ENCODE measurements around the gene ANKRD11. TPM values are rescaled to one million over a fixed set of nuclear protein-coding genes. Genes with fewer than 3 reads are reported as not detected.
"Not testable (repeated sequence)": the region's sequence is repeated elsewhere in the genome, so short reads cannot be mapped to it uniquely, and the experiment has no call there.

The ANKRD11 gene
- polyA plus RNA-seq, 1 donor: 105 TPM

DNA sequence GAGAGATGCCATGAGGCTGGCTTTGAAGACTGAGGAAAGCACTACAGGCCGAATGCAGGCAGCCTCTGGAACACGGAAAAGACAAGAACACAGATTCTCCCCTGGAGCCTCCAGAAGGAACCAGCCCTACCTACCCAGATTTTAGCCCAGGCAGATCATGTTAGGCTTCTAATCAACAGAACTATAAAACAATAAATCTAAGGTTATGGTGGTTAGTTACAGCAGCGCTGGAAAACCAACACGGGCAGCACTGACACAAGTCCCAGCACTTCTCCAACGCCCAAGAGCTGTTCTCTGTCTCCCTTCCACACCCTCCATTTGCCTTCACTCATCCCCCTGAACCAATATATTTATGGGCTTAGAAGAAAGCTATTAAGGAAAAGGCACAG is 7.5 kb downstream of the ANKRD11 start:
- no peak for DNase-seq

DNA sequence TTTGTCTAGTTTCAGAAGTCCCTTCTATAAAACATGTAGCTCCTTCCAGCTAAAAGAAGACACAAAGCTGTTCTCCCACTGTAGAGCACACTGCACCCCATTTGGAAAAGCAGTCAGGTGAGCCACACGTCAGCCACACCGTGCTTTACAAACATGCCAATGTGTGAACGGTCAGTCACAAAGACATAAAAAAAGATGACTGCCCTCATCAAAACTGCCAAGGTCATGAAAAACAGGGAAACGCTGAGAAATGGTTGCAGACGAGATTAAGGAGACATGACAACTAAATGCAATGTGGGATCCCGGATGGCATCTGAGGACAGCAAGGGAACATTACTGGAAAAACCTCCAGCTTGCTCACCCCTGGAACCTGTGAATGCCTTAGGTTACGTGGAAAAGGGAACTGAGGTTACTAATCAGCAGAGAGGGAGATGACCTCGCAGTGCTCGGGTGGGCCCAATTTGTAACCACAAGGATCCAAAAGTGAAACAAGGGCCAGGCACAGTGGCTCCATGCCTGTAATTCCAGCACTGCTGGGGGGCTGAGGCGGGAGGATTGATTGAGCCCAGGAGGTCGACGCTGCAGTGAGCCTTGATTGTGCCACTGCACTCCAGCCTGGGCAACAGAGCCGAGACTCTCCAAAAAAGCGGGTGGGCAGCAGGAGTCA is 8.1 kb downstream of the ANKRD11 start:
- DNase-seq: no peak

DNA sequence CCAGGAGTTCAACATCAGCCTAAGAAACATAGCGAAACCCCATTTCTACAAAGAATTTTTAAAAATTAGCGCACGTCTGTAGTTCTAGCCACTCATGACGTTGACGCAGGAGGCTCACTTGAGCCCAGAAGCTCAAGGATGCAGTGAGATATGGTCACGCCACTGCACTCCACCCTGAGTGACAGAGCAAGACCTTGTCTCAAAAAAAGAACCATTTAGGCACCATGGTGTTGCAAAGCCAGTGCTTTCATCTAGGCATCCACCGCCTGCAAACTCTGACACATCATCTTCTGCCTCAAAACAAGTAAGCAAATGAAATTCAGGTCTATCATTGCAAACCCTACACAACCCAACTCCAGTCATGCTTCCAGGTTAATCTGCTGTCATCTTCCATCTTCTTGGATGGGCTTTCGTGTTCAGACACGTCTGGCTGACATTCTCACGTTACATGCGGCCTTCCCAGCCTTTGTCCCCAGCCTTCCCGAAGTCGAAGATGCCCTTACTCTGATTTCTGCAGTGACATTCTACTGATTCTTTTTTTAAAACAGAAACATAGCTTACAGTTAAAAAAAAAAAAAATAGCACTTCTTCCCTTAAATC is 8.9 kb downstream of the ANKRD11 start:
- no peak for DNase-seq

DNA sequence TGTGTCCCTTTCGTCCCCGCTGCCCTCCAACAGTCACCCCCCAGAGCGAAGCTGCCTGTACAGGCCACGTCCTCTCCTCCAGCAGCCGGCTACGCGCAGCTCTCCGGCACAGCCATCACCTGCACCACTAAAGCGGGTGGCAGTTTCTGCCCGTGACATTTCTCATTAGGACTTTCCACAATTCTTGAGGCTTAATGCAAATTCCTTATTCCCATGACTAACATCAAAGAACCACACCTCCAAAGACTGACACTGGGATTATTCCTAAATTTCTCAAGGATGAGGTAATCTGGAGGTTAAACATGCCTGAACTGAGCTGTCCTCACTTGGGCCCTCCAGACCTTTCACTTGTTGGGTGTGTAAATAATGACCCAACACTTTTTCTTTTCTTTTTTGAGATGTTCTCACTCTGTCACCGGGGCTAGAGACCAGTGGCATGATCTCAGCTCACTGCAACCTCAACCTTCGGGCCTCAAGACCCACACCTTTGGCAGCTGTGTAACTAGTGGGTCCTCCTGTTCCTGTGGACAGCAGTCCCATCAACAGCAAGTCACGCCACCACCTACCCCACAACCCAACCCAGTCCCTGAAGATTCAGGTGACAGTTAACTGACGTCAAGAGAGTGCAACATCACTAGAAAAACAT is 11.7 kb downstream of the ANKRD11 start:
- no peak for DNase-seq

DNA sequence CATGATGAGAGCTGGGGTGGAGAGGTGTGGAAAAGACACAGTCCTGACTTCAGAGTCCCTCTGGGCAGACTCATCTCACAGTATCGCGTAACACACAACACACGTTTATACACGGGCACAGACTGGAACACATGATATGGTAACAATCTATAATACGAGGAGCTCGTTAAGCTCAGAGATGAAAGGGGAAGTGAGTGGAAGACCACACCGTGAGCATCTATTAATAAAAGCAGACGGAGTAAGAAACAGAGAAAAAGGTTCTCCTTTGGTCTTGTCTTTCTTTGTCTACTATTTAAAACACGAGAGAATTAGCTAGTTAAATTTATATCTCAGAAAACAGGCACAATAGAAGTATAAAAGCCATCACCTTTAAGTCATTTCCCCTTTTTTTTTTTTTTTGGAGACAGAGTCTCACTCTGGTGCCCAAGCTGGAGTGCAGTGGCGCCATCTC is 13.5 kb downstream of the ANKRD11 start:
- no peak for DNase-seq

DNA sequence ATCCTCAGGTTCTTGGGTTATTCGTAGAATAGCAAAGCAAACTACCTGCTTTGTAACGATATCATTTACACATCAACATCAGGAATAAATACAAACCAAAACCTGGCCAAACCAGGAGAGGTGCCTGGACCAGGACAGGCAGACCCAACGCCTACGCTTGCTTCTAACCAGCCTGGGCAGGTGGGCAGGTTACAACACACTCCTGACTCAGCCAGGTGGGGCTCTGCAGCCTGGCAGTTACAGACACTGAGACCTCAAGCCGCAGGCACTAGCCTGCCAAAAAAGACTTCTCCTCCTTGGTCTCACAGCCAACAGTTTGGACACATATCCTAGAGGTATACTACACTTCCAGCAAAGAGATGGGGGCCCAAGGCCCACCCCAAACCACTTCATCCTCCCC is 14.0 kb downstream of the ANKRD11 start:
- DNase-seq: no peak

DNA sequence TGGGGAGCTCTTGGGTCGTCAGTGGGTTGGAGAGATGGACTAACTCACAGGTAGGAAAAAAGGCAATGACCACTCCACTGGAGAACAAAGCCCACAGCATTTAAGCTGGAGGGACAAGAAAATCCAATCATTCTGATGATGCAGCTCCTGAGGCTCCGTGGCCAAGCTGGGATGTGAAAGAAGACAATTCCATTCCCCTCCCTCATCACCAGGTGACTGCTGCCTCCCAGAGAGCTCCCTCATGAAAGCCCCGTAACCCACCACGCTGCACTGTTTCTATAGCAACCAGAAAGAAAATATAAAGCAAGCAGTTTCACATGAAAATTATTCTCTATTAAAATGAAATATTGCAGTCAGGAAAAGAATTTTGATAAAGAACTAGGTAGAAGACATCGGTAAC is 15.2 kb downstream of the ANKRD11 start:
- no peak for DNase-seq

DNA sequence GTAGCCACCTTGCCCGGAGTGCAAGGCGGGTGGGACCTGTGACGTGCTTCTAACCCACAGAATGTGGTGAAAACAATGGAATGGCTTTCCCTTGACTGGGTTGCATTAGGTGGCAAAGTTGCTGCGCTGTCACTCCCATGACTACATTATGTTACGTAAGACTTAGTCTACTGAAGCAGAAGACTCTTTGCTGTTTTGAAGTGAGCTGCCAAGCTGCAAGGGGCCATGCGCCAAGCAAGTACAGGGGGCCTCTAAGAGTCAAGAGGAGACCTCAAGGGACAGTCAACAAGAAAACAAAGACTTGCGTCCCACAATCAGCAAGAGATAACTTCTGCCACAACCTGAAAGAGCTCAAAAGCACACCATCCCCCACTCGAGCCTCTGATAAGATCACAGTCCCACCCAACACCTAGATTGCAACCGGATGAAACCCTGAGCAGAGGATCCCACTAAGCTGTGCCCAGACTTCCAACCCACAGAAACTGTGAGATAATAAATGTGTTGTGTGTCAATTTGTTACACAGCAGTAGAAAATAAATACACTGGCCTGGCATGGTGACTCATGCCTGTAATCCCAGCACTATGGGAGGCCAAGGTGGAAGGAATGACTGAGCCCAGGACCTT is 16.5 kb downstream of the ANKRD11 start:
- no peak for DNase-seq

DNA sequence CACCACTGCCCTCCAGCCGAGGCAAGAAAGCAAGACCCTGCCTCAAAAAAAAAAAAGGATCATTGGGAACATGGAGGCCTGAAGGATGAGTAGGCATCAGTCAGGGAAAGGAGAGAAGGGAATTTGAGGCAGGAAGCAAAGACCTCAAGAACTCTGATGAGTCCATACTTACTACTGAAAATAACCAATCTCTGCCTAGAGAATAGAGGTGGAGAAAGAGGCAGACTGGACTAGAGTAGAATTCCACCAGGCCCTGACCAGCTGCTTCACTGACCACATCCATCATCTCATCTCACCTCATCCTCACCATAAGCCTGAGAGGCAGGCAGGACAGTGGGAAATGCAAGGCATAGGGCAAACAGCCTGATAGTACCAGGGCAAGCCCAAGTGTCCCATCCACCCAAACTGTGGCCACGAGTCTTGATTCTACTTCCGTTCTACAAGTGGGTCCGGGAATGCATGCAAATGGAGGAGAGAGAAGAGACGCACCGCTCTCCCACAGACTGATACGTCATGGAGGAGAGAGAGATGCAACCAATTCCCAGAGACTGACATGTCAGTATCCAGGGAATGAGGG is 17.1 kb downstream of the ANKRD11 start:
- DNase-seq: no peak

DNA sequence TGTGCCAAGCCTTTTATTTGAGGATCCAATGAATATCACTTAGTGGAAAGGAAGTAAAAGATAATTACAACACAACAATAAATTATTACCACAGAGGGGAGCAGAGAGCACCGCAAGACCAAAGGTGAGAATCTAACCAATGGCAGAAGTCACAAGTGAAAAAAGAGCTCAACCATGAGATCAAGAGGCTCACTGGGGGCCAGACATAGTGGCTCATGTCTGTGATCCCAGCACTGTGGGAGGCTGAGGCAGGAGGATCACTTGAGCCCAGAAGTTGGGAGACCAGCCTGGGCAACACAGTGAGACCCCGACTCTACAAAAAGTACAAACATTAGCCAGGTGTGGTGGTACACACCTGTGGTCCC is 17.7 kb downstream of the ANKRD11 start:
- no peak for DNase-seq

DNA sequence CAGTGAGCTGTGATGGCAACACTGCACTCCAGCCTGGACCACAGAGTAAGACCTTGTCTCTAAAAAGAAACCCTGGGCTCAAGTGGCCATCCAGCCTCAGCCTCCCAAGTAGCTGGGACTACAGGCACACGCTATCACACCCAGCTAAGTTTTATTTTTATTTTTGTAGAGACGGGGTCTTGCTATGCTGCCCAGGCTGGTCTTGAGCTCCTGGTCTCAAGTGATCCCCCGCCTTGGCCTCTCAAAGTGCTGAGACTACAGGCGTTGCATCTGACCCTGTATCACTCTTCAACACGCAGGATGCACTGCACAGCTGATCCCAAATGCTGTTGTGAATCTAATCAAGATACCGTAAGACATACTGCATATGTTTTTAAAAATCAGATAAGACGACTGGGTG is 23.0 kb downstream of the ANKRD11 start:
- no peak for DNase-seq

DNA sequence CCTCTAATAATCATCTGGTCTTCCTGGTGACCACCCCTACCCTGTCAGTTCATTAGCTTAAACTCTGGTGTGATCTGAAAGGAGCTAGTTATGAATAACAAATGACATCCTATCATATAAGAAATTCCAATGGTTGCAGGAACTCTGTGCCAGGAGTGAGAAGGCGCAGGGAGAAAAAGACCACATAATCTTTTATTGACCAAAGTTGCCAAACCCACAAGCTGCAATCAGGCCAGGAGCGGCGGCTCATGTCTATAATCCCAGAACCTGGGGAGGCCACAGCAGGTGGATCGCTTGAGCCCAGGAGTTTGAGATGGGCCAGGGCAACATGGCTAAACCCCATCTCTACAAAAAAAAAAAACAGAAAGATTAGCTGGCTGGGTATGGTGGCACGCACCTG is 23.4 kb downstream of the ANKRD11 start:
- DNase-seq: no peak

DNA sequence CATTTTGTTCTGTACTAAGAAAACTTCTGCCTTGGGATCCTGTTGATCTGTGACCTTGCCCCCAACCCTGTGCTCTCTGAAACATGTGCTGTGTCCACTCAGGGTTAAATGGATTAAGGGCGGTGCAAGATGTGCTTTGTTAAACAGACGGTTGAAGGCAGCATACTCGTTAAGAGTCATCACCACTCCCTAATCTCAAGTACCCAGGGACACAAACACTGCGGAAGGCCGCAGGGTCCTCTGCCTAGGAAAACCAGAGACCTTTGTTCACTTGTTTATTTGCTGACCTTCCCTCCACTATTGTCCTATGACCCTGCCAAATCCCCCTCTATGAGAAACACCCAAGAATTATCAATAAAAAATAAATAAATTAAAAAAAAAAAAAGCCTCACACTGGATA is 27.0 kb downstream of the ANKRD11 start:
- DNase-seq: not testable (repeated sequence)

DNA sequence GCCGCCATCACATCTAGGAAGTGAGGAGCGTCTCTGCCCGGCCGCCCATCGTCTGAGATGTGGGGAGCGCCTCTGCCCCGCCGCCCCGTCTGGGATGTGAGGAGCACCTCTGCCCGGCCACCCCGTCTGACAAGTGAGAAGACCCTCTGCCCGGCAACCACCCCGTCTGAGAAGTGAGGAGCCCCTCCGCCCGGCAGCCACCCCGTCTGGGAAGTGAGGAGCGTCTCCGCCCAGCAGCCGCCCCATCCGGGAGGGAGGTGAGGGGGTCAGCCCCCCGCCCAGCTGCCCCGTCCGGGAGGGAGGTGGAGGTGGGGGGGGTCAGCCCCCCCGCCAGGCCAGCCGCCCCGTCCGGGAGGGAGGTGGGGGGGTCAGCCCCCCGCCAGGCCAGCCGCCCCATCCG is 27.7 kb downstream of the ANKRD11 start:
- not testable (repeated sequence) for DNase-seq

DNA sequence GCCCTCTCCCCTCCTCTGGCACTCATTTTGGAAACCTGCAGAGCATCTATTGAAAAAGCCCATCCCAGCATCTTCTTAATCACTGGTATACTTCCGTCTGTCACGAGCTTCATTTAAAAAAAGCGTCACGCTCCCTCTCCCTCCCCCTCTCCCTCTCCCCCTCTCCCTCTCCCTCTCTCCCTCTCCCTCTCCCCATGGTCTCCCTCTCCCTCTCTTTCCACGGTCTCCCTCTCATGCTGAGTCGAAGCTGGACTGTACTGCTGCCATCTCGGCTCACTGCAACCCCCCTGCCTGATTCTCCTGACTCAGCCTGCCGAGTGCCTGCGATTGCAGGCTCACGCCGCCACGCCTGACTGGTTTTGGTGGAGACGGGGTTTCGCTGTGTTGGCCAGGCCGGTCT is 28.5 kb downstream of the ANKRD11 start:
- DNase-seq: not testable (repeated sequence)

DNA sequence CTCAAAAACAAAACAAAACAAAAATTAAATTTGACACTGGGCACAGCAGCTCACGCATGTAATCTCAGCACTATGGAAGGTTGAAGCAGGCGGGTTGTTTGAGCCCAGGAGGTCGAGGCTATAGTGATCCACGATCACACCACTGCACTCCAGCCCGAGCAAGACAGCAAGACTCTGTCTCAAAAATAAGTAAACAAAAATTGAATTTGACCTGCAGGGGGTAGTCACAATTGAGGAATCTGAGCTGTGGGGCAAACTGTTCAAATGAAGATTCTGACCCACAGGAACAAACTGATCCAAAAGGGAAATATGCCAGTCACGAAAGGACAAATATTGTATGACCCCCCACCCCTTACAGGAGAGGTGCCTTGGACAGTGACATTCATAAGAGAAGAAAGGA is 29.8 kb downstream of the ANKRD11 start:
- DNase-seq: no peak

DNA sequence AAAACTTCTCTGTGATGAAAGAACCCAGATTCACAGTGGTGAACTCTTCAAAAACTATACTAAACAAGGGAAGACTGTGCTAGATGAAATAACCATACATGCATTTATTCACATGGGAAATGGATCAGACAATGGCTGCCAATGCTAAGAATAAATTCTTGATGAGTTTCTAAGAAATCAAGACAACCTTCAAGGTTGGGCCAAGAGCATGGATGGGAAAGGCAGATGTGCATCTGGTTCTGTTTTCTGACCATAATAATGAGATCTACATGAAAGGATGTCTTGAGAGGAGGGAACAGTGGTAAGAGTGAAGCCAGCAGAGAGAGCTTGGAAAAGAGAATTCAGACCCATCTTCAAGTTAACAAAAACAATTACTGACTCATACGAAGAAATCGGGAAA is 31.4 kb downstream of the ANKRD11 start:
- DNase-seq: no peak

DNA sequence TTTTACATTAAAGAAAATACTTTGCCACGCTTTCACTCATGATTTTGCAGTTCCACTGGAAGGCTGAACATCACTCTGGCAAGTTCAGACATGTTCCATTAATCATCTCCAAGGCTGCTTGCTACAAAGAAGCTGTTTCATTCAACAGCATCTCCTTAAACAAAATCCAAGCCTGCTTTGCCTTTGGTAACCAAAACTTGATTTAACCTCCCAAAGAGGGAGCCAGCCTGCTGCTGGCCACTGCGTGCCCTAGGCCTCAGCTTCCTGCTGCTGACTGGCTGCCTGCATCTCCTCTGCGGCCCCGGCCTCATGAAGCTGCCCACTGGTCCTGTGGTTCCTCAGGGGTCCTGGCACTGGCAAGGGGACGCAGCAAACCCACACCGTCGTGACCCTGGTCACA is 31.8 kb downstream of the ANKRD11 start:
- DNase-seq: no peak

DNA sequence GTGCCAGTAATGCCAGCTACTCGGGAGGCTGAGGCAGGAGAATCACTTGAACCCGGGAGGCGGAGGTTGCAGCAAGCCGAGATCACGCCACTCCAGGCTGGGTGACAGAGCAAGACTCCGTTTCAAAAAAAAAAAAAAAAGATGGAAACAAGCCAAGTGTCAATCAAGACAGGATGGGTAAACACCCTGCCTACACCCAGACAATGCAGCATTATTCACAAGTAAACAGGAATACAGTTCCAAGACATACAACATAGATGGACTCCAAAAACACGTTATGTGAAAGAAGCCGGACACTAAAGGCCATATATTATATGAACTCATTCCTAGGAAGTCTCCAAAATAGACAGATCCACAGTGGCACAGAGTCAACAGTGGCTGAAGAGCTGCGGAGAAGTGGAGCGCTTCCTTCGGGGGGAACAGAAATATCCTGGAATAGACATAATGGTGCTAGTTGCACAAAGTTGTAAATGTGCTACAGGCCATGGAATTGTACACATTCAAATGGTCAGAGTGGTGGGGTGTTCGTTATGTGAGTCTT is 33.9 kb downstream of the ANKRD11 start:
- DNase-seq: no peak

DNA sequence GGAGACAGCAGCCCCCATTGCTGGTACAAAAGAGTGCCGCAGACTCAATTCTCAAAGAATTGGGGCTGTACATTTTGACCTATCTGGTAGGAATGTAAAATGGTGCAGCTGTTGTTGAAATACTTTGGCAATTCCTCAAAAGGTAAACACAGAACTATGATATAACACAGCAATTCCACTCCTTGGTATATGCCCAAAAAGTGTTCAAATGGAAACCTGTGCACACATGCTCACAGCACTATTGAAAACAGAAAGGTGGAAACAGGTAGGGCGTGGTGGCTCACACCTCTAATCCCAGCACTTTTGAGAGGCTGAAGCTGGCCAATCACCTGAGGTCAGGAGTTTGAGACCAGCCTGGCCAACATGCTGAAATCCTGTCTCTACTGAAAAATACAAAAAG is 34.7 kb downstream of the ANKRD11 start:
- no peak for DNase-seq

DNA sequence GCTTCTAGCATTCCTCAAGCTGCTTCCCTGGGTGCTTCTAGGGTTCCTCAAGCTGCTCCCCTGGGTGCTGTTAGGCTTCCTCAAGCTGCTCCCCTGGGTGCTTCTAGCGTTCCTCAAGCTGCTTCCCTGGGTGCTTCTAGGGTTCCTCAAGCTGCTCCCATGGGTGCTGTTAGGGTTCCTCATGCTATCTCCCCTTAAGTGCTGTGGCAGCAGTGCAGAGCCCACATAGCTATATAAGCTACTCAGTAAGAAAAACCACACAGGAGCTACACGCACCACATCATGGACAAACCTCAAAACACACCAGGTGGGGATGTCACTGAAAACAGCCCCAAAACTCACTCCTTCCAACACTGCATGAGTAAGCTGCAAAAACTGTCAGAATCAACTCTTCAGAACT is 35.2 kb downstream of the ANKRD11 start:
- DNase-seq: no peak

DNA sequence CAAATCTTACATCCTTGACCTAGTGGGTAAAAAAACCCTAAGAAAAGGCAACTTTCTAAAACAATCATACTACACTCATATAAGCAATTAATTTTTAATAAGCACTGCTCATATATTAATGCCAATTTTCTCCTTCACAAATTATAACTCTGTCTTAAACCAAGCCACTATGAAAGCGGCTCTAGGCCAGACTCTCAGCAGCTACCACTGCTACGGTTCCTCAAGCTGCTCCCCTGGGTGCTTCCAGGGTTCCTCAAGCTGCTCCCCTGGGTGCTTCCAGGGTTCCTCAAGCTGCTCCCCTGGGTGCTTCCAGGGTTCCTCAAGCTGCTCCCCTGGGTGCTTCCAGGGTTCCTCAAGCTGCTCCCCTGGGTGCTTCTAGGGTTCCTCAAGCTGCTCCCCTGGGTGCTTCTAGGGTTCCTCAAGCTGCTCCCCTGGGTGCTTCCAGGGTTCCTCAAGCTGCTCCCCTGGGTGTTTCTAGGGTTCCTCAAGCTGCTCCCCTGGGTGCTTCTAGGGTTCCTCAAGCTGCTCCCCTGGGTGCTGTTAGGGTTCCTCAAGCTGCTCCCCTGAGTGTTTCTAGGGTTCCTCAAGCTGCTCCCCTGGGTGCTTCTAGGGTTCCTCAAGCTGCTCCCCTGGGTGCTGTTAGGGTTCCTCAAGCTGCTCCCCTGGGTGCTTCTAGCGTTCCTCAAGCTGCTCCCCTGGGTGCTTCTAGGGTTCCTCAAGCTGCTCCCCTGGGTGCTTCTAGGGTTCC is 35.8 kb downstream of the ANKRD11 start:
- not testable (repeated sequence) for DNase-seq
